GM10847 (cell line): ENCODE results near the gene B3GAT2.

Experiments
- POLR2A ChIP-seq: IDR thresholded peaks from 2 replicates; pipeline ENCODE4 v1.6.1; 2011; ENCODE audit not compliant: insufficient read length; ENCODE audit errors: extremely low read depth

The B3GAT2 gene

DNA sequence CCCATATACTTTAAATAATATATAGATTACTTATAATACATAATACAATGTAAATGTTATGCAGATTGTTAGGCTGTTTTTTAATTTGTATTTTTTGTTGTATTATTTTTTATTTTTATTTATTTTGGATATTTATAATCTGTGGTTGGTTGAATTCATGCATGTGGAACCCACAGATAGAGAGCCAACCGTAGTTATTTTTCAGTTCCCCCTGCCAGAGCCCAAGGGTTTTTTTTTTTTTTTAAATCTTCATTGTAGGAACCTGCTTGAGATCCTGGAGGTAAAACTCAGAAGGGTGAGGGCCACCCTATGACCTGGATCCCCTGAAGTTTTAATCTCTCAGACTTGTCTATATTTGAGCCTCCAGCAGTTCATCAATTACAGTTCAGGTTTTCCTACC lies 133.2 kb downstream of the B3GAT2 start:
- TF ChIP-seq POLR2A = no peak

GRCh38 chr6:70821751-70822150 lies 135.1 kb downstream of the B3GAT2 start:
- no peak for TF ChIP-seq POLR2A

GRCh38 chr6:70820778-70821177 lies 136.1 kb downstream of the B3GAT2 start:
- TF ChIP-seq POLR2A = no peak

GRCh38 chr6:70819646-70820045 lies 137.2 kb downstream of the B3GAT2 start:
- TF ChIP-seq POLR2A = no peak

- TF ChIP-seq POLR2A = no peak
Observed at GRCh38 chr6:70813885-70814284, 143.0 kb downstream of the B3GAT2 start.

GRCh38 chr6:70811788-70812187 lies 145.1 kb downstream of the B3GAT2 start:
- no peak for TF ChIP-seq POLR2A
